HG03064 (cell line): ENCODE measurements around the gene FGB.

Source experiments
- ATAC-seq: cut with Tn5 transposase; IDR thresholded peaks from one replicate; pipeline ENCODE4 v1.9.1; 2021; ENCODE audit warnings: low read depth; ENCODE audit not compliant: unreplicated experiment

Gene FGB

GRCh38 chr4:154564311-154564710, 1.5 kb downstream of the FGB start:
- no peak for ATAC-seq

GRCh38 chr4:154565704-154566103, 2.9 kb downstream of the FGB start:
- no peak for ATAC-seq

DNA sequence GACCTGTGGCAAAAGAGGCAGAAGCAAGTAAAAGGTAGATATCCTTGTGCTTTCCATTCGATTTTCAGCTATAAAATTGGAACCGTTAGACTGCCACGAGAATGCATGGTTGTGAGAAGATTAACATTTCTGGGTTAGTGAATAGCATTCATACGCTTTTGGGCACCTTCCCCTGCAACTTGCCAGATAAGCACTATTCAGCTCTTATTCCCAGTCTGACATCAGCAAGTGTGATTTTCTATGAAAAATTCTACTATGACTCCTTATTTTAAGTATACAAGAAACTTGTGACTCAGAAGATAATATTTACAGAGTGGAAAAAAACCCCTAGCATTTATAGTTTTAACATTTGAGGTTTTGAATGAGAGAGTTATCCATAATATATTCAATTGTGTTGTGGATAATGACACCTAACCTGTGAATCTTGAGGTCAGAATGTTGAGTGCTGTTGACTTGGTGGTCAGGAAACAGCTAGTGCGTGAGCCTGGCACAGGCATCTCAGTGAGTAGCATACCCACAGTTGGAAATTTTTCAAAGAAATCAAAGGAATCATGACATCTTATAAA, 3.9 kb downstream of the FGB start:
- ATAC-seq, result no peak

GRCh38 chr4:154569028-154569427, 6.2 kb downstream of the FGB start:
- ATAC-seq, result no peak

GRCh38 chr4:154569584-154569983, 6.8 kb downstream of the FGB start:
- no peak for ATAC-seq

DNA sequence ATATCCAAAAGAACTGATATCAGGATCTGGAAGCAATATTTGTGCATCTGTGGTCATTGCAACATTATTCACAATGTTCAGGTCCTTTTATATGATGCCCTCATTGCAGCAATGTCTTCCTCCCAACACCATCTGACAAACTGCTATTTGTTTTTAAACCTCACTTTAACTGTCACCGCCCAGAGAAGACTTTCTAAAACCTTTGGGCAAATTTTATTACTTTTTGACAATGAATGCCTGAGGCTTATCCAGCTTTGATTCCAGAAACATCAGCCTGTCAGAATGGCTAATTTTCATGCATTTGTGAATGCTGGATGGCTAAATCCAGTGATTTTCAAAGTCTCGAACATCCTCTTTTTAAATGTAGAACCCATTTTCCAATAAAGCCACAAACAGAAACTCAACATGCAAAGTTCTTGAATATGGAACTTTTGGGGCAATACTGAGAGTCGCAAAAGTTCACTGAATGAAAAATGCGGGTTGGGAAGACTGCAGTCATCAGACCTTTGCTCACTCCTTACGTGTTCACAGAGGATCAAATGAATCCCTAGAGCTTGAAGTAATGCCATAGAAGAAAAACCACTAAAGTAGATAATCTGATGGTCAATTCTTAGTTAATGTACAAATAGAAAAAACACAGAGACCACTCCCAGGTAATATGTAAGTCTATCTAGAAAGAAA, 10.5 kb downstream of the FGB start:
- no peak for ATAC-seq

- no peak for ATAC-seq
These were observed 11.5 kb downstream of the FGB start for GRCh38 chr4:154574311-154574710.

GRCh38 chr4:154577324-154577723, 14.5 kb downstream of the FGB start:
- no peak for ATAC-seq

- no peak for ATAC-seq
These were observed 16.1 kb downstream of the FGB start for GRCh38 chr4:154578919-154579318.

DNA sequence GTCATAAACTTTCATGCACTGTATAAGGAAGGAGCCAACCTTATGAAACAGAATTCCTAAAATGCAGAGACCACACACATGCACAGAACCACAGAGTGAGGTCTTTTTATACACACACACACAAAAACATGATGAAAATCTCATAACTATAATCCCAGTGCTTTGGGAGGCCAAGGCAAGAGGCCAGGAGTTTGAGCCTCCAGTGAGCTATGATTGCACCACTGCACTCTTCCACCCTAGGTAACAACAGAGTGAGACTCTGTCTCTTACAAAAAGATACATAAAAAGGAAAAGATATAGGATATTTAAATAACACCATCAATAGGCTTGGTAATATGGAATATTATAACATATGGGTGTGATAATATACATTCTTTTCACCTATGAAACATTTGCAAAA, 17.1 kb downstream of the FGB start:
- no peak for ATAC-seq

GRCh38 chr4:154582723-154583122, 19.9 kb downstream of the FGB start:
- no peak for ATAC-seq

DNA sequence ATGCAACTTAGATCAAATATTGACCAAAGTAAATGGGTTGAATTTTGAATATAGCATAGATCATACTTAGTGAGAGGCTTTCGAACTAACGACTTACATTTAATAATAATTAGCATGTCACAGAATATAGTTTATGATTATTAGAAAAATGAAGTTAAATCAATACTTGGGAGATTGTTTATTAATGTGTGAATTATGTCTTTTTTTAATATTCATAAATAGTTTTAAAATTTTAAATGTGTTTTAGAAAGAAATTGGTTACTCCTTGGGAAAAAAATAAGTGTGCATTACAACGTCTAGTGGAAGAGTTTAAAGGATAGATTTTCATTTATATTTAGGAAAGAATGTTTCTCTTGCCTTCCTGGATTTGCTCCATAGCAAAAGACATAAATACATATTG, 20.4 kb downstream of the FGB start:
- ATAC-seq, result no peak

- ATAC-seq, result no peak
These were observed 20.9 kb downstream of the FGB start for GRCh38 chr4:154583677-154584076.

DNA sequence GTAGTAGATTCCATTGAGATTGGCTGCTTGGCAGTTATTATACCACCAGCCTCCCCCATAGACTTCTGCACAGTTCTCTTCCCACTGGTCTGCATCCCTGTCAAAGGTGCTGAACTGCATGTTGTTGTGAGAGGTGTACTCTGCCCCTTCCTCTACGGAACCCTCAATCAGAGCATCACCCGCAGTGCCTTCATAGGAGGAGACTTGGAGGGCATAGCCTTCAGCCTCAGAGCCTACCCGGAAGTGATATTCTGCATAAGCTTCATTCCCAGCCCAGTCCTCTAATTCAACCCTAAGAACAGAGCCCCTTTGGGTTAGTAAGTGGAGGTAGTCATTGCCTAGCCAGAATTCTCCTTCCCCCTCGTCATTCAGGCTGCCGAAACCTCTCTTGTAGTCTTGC, 21.4 kb downstream of the FGB start:
- ATAC-seq, result no peak

GRCh38 chr4:154585369-154586018, 22.7 kb downstream of the FGB start:
- ATAC-seq, result no peak

DNA sequence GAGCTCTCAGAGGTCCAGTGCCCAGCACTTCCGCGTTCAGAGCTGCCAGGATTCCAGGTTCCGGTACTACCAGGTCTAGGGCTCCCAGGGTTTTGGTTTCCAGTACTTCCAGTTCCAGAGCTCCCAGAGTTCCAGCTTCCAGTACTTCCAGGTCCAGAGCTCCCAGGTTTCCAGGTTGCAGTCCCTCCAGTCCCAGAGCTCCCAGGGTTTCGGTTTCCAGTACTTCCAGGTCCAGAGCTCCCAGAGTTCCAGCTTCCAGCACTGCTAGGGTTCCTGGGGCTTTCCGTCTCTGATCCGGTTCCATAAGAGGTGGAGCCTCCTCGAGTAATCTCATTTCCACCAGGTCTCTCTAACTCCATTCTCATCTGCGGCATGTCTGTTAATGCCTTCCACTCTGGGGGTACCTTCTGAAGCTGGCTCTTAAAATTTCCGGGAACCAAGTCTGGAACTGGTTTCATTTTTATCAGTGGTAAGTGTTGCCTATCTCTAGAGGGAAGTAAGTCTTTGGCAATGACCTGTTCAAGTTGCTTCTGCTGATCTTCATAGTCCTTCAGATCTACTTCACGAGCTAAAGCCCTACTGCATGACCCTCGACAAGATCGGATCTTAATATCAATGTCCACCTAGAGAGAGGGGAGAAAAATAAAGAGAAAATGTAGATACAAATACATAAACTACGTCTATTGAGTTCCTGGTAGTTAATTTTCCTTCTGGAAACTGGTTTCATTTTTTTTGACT, 23.7 kb downstream of the FGB start:
- ATAC-seq, result no peak

DNA sequence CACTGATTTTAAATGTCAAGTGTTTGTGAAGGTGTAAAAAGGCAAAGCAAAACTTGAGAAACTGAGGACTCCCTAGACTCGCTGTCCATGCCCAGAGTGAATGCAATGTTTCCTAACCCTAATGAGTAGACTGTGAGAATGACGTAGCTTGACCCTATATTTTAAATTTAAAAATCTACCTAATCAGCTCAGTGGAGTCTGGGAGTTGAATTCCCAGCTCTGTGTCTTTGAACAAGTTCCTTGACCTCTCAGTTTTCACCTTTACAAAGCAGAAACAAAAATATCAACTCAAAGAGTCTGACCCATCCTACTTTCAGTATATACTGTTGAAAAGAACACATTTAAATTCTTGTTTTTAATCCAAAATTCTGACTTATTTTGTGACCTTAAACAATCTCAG, 25.4 kb downstream of the FGB start:
- no peak for ATAC-seq

DNA sequence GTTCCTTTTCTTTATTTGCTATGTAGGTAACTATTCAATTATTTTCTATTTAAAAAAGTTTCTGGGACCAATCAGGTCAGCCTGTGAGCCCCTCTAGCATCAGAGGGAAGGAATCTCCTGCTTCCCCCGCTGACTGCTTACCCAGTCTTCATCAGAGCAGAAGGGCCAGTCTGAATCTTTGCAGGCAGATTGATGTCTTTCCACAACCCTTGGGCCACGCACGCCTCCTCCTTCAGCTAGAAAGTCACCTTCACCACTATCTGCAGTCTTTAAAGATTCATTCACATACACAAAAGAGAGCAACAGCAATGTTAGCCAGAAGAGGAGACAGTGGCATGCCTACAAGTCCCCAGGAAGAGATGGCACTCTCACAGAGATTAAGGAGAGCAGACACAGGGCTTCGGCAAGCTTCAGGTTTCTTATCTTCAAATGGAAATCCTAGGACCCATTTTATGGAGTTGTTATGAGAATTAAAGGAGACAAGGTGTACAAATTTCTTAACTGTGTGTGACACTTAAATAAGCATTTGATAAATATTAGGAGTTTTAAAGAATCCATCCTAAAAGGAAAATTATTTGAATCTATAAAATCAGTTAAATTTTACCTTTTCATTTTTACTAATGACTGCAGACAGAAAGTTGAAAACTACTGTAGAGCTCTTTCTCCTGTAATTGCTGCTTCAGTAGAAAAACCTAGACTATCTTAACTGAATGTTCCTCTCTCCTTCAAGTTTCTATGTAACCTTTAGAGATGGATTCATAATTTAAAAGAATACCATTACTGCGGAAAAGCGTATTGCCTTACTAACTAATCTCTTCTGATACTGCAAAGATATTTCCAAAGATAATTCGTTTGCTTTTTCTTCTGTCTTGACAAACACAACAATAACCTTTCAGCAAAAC, 26.7 kb downstream of the FGB start:
- no peak for ATAC-seq

- ATAC-seq, result no peak
These were observed 27.7 kb downstream of the FGB start, which contains the start of gene FGA for GRCh38 chr4:154590329-154591006. TSS of gene FGA (minus strand) at chr4:154590742. CDS start at chr4:154590687, 55 bp downstream.

GRCh38 chr4:154591890-154592289, 29.1 kb downstream of the FGB start:
- no peak for ATAC-seq
